Dedifferentiated amniotic fluid mesenchymal stem cell (primary cell): ENCODE results near the gene WHAMM.
"Not testable (repeated sequence)": the region's sequence is repeated elsewhere in the genome, so short reads cannot be mapped to it uniquely, and the experiment has no call there.

Source experiments
- DNase-seq: peaks from one replicate; pipeline ENCODE4 v3.0.0-alpha.2; 2016; ENCODE audit errors: extremely low spot score

The WHAMM gene

GRCh38 chr15:82802497-82802896, 6.9 kb upstream of the WHAMM start:
- no peak for DNase-seq

GRCh38 chr15:82803793-82804574, 5.4 kb upstream of the WHAMM start:
- DNase-seq, result no peak

- DNase-seq, result no peak
Measured at GRCh38 chr15:82804575-82804949, 4.9 kb upstream of the WHAMM start.

GRCh38 chr15:82805994-82806406, 3.4 kb upstream of the WHAMM start, which contains the start of gene FSD2:
FSD2 (minus strand) TSS chr15:82806069; CDS start chr15:82787390, 18,679 bp downstream.
- no peak for DNase-seq

GRCh38 chr15:82807920-82808633, 1.4 kb upstream of the WHAMM start:
- no peak for DNase-seq

- DNase-seq, result no peak
Measured at GRCh38 chr15:82808634-82809041, 790 bp upstream of the WHAMM start.

- peak; percentile 55 for DNase-seq
Measured at GRCh38 chr15:82810061-82810889, 847 bp downstream of the WHAMM start.

- no peak for DNase-seq
Measured at GRCh38 chr15:82810890-82811426, 1.5 kb downstream of the WHAMM start.

- no peak for DNase-seq
Measured at GRCh38 chr15:82812994-82813393, 3.6 kb downstream of the WHAMM start.

GRCh38 chr15:82820128-82820527, 10.7 kb downstream of the WHAMM start:
- no peak for DNase-seq

GRCh38 chr15:82821396-82821795, 12.0 kb downstream of the WHAMM start:
- DNase-seq, result not testable (repeated sequence)

- not testable (repeated sequence) for DNase-seq
Measured at GRCh38 chr15:82821851-82822250, 12.4 kb downstream of the WHAMM start.

GRCh38 chr15:82823049-82823448, 13.6 kb downstream of the WHAMM start:
- DNase-seq, result no peak

GRCh38 chr15:82828075-82828474, 18.6 kb downstream of the WHAMM start:
- no peak for DNase-seq

- DNase-seq, result no peak
Measured at GRCh38 chr15:82829234-82829633, 19.8 kb downstream of the WHAMM start.

- DNase-seq, result no peak
Measured at GRCh38 chr15:82830427-82831173, 21.2 kb downstream of the WHAMM start.

- DNase-seq, result no peak
Measured at GRCh38 chr15:82831894-82832600, 22.6 kb downstream of the WHAMM start.

- DNase-seq, result peak; percentile 80
Measured at GRCh38 chr15:82832601-82833361, 23.4 kb downstream of the WHAMM start.

- DNase-seq, result no peak
Measured at GRCh38 chr15:82833362-82833682, 23.9 kb downstream of the WHAMM start.

GRCh38 chr15:82835391-82835917, 26.0 kb downstream of the WHAMM start:
- DNase-seq, result no peak
